Adrenal gland (tissue), 12 donors: ENCODE measurements around the gene PYGB. TPM values are rescaled to one million over a fixed set of nuclear protein-coding genes. Genes with fewer than 3 reads are reported as not detected.

Experiments
- DNase-seq, 7 donors: peaks; one replicate each; pipeline ENCODE4 v3.0.0-alpha.2; 2019 to 2020
- H3K27ac ChIP-seq, 5 donors: fragments of 200-600 bp; sonication (generic) in 4 of 5; 1 replicate in 3 of 5; 2 replicates in 2 of 5; pipeline versions ENCODE4 v1.5.1 to v1.8.0; 2016 to 2020; ENCODE audit warnings: mild to moderate bottlenecking in 1 of 5
- H3K27me3 ChIP-seq: fragments of 200-600 bp; 2 replicates; pipeline ENCODE4 v1.8.0; 2021
- H3K36me3 ChIP-seq, 2 donors: fragments of 200-600 bp; replicated peaks in 1 of 2; 1 replicate in 1 of 2; 2 replicates in 1 of 2; pipeline versions ENCODE4 v1.5.1 to v1.8.0; 2018 to 2022
- H3K4me1 ChIP-seq, 2 donors: fragments of 200-600 bp; replicated peaks in 1 of 2; 1 replicate in 1 of 2; 2 replicates in 1 of 2; pipeline versions ENCODE4 v1.5.1 to v1.8.0; 2018 to 2021
- H3K4me3 ChIP-seq, 4 donors: fragments of 200-600 bp; sonication (generic) in 3 of 4; one replicate each; pipeline ENCODE4 v1.5.1; 2016 to 2018
- H3K9me3 ChIP-seq, 3 donors: fragments of 200-600 bp; sonication (generic) in 1 of 3; replicated peaks in 1 of 3; 1 replicate in 2 of 3; 2 replicates in 1 of 3; pipeline versions ENCODE4 v1.5.1 to v1.8.0; 2016 to 2021
- POLR2A ChIP-seq, 2 donors: fragments of 450-650 bp; IDR thresholded peaks; one replicate each; pipeline ENCODE4 v1.6.1; 2017; ENCODE audit warnings: antibody characterized with exemption in 2 of 2, mild to moderate bottlenecking in 2 of 2, moderate library complexity in 1 of 2
- WGBS, 4 donors: extraction: QIAGEN DNeasy Blood & Tissue Kit in 2 of 4; methylation state at CpG; one replicate each; pipeline versions ENCODE4 v1.1.5 to v1.1.7; 2013 to 2017; 5-methylcytosine and 5-hydroxymethylcytosine counted together
- intact Hi-C, 2 donors: fragments of 100-400 bp; cut with DNase I; formaldehyde crosslinking; loops; one replicate each; pipeline versions ENCODE4 v1.14.1 to v1.15.0; 2022 to 2023
- polyA plus RNA-seq, 3 donors: library from polyadenylated mRNA; stranded (reverse); fragments of 200-250 nt in 2 of 3; fragments of 350-450 nt in 1 of 3; fragmentation: Illumina TruSeq in 1 of 3; extraction: RNeasy Lipid Tissue Mini Kit (QIAGEN cat#74804) in 1 of 3; gene quantifications; one replicate each; pipeline ENCODE4 v1.2.3, GENCODE V29; 2013 to 2014
- total RNA-seq, 9 donors: library from RNA; depleted of rRNA in 4 of 9; stranded (reverse); fragments of >200 nt in 4 of 9; fragments of 120-200 nt in 1 of 9; fragmentation: NEBNext Ultra II Directional in 1 of 9; extraction: Animal tissue kit (Norgen Biotek cat#: 25700) in 1 of 9; gene quantifications; one replicate each; pipeline versions ENCODE4 v1.1.0 to v1.2.4, GENCODE V29; 2013 to 2023
- TF ChIP-seq, protein P1 (sequence below), 6 experiments: fragments of 450-650 bp in 4 of 6; fragments of 200-600 bp in 2 of 6; sonication (generic) in 1 of 6; IDR thresholded peaks; 1 replicate in 5 of 6; 2 replicates in 1 of 6; pipeline versions ENCODE4 v1.5.1 to v1.8.0; 2016 to 2021; ENCODE audit warnings: antibody characterized with exemption in 6 of 6, mild to moderate bottlenecking in 2 of 6, moderate library complexity in 1 of 6
- donor health status: healthy with polysubstance abuse.
- donor health status: Bipolar disorder and iron deficiency.
- donor health status: DM: yes; HTN: yes; CAD: no.
- donor health status: DM: no; HTN: no; CAD: no.
- donor health status: DM: no; HTN: no; CAD: no.
- donor health status: DM: yes; HTN: yes; CAD: no.

Gene PYGB
- total and polyA plus RNA-seq, 12 donors, result 15.7 to 118 (median 71.4) TPM

DNA sequence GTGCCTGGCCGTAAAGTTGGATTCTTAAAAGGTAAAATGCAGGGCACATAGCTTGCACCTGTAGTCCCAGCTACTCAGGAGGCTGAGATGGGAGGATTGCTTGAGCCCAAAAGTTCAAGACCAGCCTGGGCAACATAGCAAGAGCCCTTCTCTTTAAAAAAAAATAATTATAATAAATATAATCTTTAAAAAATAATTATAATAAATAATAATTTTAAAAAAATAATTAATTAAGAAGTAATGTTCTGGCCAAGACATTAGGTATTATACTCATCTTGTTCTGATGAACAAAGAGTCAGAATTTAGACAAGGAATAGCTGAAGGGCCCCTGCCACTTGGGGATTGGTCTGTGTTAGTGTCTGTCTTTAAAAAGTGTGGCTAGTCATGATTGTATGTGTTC, 38.5 kb upstream of the PYGB start:
- 94 to 97% (median 95%) methylated on average over 1 of the region's 1 CpG for WGBS, 4 donors
- H3K27ac ChIP-seq, result no peak overlapping the region

GRCh38 chr20:25209911-25210310, 38.0 kb upstream of the PYGB start:
- WGBS, 4 donors, result 90 to 98% (median 98%) methylated on average over 12 of the region's 12 CpGs

More for the DNA sequence above, 38.5 kb upstream of the PYGB start:
- Histone ChIP-seq H3K4me3 (no peak overlapping the region), H3K36me3 (peaks cover 0 to 47% of the 10 kb centered on the region in 2 donors), H3K9me3 (no peaks in the 10 kb centered on the region), H3K4me1 (peaks cover 0 to 4% of the 10 kb centered on the region in 2 donors), H3K27me3 (no peaks in the 10 kb centered on the region)
- intact Hi-C loops, result no loop called here
- no peak for DNase-seq
- no peak for TF ChIP-seq POLR2A (IDR thresholded peaks at IDR 0.05)
- TF ChIP-seq, protein P1, sequence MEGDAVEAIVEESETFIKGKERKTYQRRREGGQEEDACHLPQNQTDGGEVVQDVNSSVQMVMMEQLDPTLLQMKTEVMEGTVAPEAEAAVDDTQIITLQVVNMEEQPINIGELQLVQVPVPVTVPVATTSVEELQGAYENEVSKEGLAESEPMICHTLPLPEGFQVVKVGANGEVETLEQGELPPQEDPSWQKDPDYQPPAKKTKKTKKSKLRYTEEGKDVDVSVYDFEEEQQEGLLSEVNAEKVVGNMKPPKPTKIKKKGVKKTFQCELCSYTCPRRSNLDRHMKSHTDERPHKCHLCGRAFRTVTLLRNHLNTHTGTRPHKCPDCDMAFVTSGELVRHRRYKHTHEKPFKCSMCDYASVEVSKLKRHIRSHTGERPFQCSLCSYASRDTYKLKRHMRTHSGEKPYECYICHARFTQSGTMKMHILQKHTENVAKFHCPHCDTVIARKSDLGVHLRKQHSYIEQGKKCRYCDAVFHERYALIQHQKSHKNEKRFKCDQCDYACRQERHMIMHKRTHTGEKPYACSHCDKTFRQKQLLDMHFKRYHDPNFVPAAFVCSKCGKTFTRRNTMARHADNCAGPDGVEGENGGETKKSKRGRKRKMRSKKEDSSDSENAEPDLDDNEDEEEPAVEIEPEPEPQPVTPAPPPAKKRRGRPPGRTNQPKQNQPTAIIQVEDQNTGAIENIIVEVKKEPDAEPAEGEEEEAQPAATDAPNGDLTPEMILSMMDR (IDR thresholded peaks at IDR 0.05), result no peak

GRCh38 chr20:25211273-25211672, 36.6 kb upstream of the PYGB start:
- Histone ChIP-seq H3K4me1 (no peaks in the 10 kb centered on the region), H3K9me3 (no peaks in the 10 kb centered on the region), H3K4me3 (no peak overlapping the region), H3K27ac (no peak overlapping the region), H3K27me3 (no peaks in the 10 kb centered on the region), H3K36me3 (peaks cover 0 to 66% of the 10 kb centered on the region in 2 donors)
- WGBS, 4 donors, result 82 to 93% (median 85%) methylated on average over 7 of the region's 7 CpGs
- DNase-seq, result no peak
- intact Hi-C loops, result no loop called here
- TF ChIP-seq POLR2A (IDR thresholded peaks at IDR 0.05), result no peak
- TF ChIP-seq, protein P1 (IDR thresholded peaks at IDR 0.05), result no peak

More at GRCh38 chr20:25209911-25210310, 38.0 kb upstream of the PYGB start:
- no peaks in the 10 kb centered on the region for H3K27me3 ChIP-seq
- no peak for TF ChIP-seq POLR2A (IDR thresholded peaks at IDR 0.05)
- TF ChIP-seq, protein P1 (IDR thresholded peaks at IDR 0.05), result no peak
- peak in 1 of 7 donors; percentile 16 for DNase-seq
- no peak overlapping the region for H3K4me3 ChIP-seq
- peaks cover 0 to 52% of the 10 kb centered on the region in 2 donors for H3K36me3 ChIP-seq
- intact Hi-C loops, result no loop called here
- no peaks in the 10 kb centered on the region for H3K9me3 ChIP-seq
- no peak overlapping the region for H3K27ac ChIP-seq
- peaks cover 0 to 4% of the 10 kb centered on the region in 2 donors for H3K4me1 ChIP-seq

- H3K36me3 ChIP-seq, result peaks cover 0 to 75% of the 10 kb centered on the region in 2 donors
- no peaks in the 10 kb centered on the region for H3K4me1 ChIP-seq
- TF ChIP-seq, protein P1 (IDR thresholded peaks at IDR 0.05), result no peak
- no peak for TF ChIP-seq POLR2A (IDR thresholded peaks at IDR 0.05)
- H3K27me3 ChIP-seq, result no peaks in the 10 kb centered on the region
- WGBS, 4 donors, result 84 to 96% (median 87%) methylated on average over 5 of the region's 5 CpGs
- intact Hi-C loops, result no loop called here
- H3K4me3 ChIP-seq, result no peak overlapping the region
- no peaks in the 10 kb centered on the region for H3K9me3 ChIP-seq
- no peak overlapping the region for H3K27ac ChIP-seq
- peak in 1 of 7 donors; percentile 17 for DNase-seq
Observed at GRCh38 chr20:25212242-25212641, 35.6 kb upstream of the PYGB start.
